Activated T-cell treated with anti-CD3 and anti-CD28 coated beads for 48 hours (primary cell): ENCODE data around the gene ORAI2.
"Not testable (repeated sequence)": the region's sequence is repeated elsewhere in the genome, so short reads cannot be mapped to it uniquely, and the experiment has no call there.

Experiments
- DNase-seq: peaks from one replicate; pipeline ENCODE4 v3.0.0-alpha.2; 2020; ENCODE audit warnings: low read depth

ORAI2 gene

GRCh38 chr7:102447311-102447710, 13.9 kb downstream of the ORAI2 start:
- DNase-seq = no peak

GRCh38 chr7:102449136-102449535, 15.8 kb downstream of the ORAI2 start:
- no peak for DNase-seq

GRCh38 chr7:102450242-102450641, 16.9 kb downstream of the ORAI2 start:
- DNase-seq = no peak

GRCh38 chr7:102451371-102452054, 18.1 kb downstream of the ORAI2 start:
- no peak for DNase-seq

- no peak for DNase-seq
Measured at GRCh38 chr7:102452451-102452850, 19.1 kb downstream of the ORAI2 start.

GRCh38 chr7:102453319-102453718, 19.9 kb downstream of the ORAI2 start:
- DNase-seq = no peak

GRCh38 chr7:102454468-102454867, 21.1 kb downstream of the ORAI2 start:
- no peak for DNase-seq

- DNase-seq = not testable (repeated sequence)
Measured at GRCh38 chr7:102454932-102455331, 21.6 kb downstream of the ORAI2 start.

GRCh38 chr7:102455596-102455995, 22.2 kb downstream of the ORAI2 start:
- no peak for DNase-seq

GRCh38 chr7:102456327-102456726, 23.0 kb downstream of the ORAI2 start:
- DNase-seq = no peak

GRCh38 chr7:102457352-102457924, 24.1 kb downstream of the ORAI2 start:
- DNase-seq = no peak

GRCh38 chr7:102459221-102459844, 26.0 kb downstream of the ORAI2 start:
- DNase-seq = no peak

GRCh38 chr7:102460467-102460866, 27.1 kb downstream of the ORAI2 start:
- no peak for DNase-seq

GRCh38 chr7:102463841-102464576, 30.6 kb downstream of the ORAI2 start:
- DNase-seq = no peak

GRCh38 chr7:102464577-102465280, 31.4 kb downstream of the ORAI2 start, which contains the start of the genes ALKBH4 and LRWD1:
Gene ALKBH4 (minus strand): TSS chr7:102464863. CDS start chr7:102464836, 27 bp downstream.
Gene LRWD1 (plus strand): TSS chr7:102464984. CDS start chr7:102465081, 97 bp downstream.
- DNase-seq = peak; percentile 98

- no peak for DNase-seq
Measured at GRCh38 chr7:102466097-102466496, 32.7 kb downstream of the ORAI2 start.

- no peak for DNase-seq
Measured at GRCh38 chr7:102467581-102468477, 34.5 kb downstream of the ORAI2 start.

GRCh38 chr7:102468478-102469350, 35.3 kb downstream of the ORAI2 start:
- DNase-seq = no peak

- no peak for DNase-seq
Measured at GRCh38 chr7:102469351-102469971, 36.1 kb downstream of the ORAI2 start.
